HG03025 (cell line): ENCODE measurements around the gene ARHGAP10.
"Not testable (repeated sequence)": the region's sequence is repeated elsewhere in the genome, so short reads cannot be mapped to it uniquely, and the experiment has no call there.

Experiments used
- ATAC-seq: cut with Tn5 transposase; IDR thresholded peaks from one replicate; pipeline ENCODE4 v1.9.1; 2021; ENCODE audit warnings: mild to moderate bottlenecking, moderate library complexity; ENCODE audit not compliant: unreplicated experiment, low FRiP score

ARHGAP10 gene

DNA sequence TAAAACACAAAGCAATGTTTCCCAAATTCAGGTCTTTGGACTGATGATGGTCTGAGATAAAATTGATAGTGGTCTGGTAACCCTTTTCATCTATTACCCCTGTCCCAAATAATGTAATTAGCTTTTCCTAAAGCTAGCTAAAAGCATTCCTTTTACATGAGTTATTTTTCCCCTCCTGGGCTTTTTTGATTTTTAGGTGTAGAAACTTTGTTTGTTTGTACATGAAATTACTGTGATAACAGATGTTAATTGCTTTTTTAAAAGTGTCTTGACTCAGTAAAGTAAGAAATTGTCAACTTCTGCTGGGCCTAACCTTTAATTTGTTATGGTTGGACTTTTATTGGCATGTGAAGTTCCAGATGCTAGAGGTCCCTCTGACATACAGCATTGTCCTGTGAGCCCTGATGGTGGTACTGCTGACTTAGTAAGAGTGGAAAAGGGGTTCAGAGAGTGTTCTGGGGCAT is 145.5 kb downstream of the ARHGAP10 start:
- ATAC-seq = no peak

- no peak for ATAC-seq
Measured at GRCh38 chr4:147879676-147880075, 147.8 kb downstream of the ARHGAP10 start.

- ATAC-seq = no peak
Measured at GRCh38 chr4:147880511-147880910, 148.6 kb downstream of the ARHGAP10 start.

DNA sequence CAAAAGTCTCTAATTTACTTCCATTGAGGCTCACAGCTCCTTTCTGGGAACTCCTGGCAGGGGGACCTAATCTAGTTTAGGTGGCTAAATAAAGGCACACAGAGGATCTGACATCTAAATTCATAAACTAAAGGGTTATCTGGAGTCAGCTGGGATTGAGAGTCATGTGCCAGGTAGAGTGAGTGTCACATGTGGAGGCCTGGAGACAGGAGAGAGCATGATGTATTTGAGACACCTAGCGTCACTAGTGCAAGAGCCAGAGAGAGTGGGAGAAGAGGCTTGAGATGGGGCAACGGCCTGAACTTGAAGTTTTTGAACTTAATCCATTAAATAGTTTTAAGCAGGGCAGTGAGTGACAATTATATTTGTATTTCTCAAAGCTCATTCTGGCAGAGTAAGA is 152.6 kb downstream of the ARHGAP10 start:
- no peak for ATAC-seq

- ATAC-seq = not testable (repeated sequence)
Measured at GRCh38 chr4:147885216-147885615, 153.3 kb downstream of the ARHGAP10 start.

DNA sequence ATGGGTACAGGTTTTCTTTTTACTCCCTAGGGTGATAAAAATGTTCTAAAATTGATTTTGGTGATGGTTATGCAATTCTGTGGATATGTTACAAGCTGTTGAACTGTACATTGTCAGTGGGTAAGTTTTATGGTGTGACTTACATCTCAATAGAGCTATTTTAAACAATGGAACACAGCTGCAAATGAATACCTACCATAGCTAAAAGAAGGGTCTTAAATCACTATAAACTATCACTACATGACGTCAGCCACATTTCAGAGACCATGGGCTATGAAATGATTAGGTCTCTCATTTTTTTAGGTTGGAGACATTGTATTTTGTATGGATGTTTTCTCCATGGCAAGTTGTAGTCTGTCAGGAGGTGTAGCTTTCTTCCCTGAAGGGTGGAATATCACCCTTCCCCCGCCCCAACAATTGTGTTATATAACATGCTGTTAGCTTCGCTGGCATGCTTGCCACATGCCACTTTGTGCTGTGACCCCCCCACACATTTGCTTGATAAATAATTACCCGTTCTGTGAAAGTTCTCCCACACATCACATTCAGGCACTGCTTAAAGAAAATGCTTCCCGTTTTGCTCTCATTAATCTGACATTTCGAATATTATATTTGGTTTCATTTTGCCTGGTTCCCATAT is 159.7 kb downstream of the ARHGAP10 start:
- no peak for ATAC-seq

DNA sequence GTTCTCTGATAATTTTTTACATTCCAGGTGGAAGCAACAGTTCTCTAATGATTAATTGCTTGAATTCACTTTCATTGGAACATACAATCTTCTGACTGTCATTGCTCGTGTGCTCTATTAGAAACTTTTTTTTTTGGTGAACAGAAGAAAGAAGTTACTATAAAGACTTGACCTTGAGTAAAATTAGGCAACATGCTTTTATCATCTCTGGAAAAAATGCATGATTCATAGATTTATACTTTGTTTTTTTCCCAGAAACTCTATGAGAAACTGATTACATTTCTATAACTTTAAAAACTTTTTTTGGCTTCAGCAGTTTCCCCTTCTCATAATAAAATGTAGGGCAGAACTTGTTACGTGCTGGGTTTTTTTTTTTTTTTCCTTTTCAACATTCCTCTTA is 167.6 kb downstream of the ARHGAP10 start:
- ATAC-seq = no peak

- no peak for ATAC-seq
Measured at GRCh38 chr4:147901388-147901787, 169.5 kb downstream of the ARHGAP10 start.

DNA sequence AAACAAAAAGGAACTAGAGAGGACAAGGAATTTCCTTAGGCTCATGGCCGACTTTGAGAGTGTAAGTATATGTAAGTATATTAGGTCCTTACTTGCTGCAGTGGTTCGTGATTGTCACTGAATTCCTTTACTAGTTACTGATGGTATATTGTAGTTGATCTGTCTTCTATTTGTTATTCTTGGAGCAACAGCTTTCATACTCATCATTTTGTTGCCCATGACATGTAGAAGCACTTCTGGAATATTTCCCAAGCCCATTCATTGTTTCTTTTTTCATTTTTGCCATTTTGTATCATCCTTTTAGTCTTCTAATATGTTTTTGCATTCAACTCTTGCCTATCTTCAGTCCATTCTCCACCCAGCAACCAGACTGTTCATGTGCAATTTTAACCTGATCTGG is 170.0 kb downstream of the ARHGAP10 start:
- ATAC-seq = no peak

DNA sequence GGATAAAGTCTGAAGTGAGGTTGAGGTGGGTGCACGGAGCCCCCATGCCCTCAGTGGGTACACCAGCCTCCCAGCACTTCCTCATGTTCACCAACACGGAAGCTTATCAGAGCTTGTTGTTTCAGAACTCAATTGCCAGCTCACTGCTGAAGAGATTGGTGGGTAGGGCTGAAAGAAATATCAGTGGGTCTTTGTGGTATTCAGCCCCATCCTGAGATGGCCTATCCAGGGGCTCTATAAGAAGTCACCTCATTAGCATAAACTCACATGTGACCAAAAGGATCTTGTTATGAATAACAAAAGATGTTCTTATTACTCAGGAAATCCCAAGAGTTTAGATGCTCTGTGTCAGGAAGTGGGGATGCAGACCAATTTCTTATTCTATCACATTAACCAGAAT is 177.3 kb downstream of the ARHGAP10 start:
- ATAC-seq = no peak

- ATAC-seq = no peak
Measured at GRCh38 chr4:147910315-147910714, 178.4 kb downstream of the ARHGAP10 start.

DNA sequence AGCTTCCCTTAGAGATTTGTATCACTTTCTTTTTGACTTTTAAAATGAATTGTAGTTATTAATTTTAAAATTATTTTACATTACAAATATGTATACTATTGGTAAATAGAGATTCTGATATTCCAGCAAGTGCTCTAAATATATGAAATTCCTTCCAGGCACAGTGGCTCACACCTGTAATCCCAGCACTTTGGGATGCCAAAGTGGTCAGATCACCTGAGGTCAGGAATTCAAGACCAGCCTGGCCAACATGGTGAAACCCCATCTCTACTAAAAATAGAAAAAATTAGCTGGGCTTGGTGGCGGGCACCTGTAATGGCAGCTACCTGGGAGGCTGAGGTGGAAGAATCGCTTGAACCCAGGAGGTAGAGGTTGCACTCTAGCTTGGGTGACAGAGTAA is 180.2 kb downstream of the ARHGAP10 start:
- ATAC-seq = not testable (repeated sequence)

- ATAC-seq = no peak
Measured at GRCh38 chr4:147913137-147913536, 181.2 kb downstream of the ARHGAP10 start.

- ATAC-seq = no peak
Measured at GRCh38 chr4:147916351-147916750, 184.5 kb downstream of the ARHGAP10 start.

GRCh38 chr4:147923381-147923780 is 191.5 kb downstream of the ARHGAP10 start:
- no peak for ATAC-seq

DNA sequence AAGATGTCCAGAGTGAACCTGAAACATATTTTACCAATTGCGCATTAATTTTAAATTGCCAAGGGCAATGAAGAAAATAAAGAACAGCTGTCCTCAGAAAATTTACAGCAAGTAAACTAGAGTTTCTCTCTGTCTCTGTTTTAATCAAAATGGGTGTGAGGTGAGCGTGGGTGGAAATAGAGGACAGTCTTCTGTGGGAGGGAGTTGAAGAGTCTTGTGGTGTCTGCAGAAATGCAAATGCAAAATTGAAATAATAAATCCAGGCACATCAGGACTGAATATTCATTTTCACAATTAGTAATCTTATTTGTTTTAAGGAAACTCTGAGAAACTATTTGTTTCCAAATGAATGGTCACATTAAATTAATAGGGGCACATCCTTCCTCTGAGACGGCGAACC is 192.0 kb downstream of the ARHGAP10 start:
- ATAC-seq = no peak

DNA sequence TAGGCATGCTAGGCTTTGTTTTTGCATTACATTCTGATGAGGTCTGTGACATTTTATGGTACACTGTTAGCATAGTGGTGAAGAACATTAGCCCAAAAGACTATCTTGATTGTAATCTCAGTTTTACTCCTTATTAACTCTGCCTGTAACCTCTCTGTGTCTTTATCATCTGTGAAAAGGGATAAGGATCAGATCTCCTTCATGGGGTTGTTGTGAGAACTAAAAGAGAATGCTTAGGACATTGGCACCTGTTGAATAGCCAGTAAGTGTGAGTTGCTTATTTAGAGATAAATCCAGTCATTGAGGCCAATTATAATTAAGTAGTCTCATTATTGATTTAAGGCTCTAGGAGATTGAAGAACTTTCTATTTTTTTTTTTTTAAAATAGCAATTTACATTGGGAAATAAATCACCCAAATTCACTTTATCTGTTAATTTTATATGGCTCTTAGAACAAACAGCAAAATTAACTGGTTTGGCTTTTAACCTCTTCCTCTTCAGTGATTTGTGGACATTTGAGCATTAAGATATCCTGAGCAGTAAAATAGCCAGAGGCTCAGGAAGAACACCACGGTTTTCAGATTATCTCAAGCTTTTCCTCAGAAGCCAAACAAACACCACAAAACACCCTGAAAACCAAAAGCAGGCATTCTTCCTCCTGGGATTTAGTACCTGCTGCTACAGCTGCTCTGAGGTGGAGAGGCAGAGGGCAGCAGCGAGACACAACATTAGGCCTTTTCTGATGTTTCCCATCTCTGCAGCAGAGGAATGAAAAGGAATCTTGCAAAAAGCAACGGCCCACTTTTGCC is 192.9 kb downstream of the ARHGAP10 start:
- ATAC-seq = no peak

DNA sequence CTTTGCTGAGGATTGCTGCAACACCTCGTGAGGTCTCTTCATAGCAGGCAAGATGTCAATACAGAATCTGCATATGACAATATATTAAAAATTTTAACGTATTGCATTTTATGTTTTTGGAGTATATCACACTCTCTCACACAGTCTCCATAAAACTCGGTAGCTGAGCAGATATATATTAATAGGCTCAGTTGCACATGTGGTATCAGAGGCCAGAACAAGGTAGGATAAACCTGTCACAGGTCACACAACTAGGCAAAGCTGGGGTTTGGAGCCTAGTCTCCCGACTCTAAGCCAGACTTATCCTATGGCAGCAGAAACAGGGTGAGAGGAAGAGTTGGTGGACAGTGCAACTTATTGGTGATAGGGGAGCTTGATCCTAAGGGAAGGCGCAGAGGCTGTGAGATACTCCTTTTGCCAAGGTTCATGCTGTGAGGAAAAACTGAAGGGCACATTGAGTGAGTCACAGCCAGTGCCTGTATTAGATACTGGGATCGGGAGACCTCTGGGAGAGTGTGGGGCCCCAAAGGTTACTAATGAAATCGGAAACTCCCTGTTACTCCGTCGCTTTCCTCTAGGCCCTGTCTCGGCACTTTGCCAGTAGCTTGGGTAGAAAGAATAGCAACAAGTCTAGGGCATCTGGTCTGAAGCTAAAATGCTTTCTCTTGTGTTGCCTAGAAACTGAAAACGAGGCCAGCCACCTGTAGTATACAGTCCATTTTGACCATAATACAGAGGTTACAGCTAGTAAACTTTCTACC is 195.7 kb downstream of the ARHGAP10 start:
- ATAC-seq = no peak

- ATAC-seq = no peak
Measured at GRCh38 chr4:147928400-147928799, 196.5 kb downstream of the ARHGAP10 start.

DNA sequence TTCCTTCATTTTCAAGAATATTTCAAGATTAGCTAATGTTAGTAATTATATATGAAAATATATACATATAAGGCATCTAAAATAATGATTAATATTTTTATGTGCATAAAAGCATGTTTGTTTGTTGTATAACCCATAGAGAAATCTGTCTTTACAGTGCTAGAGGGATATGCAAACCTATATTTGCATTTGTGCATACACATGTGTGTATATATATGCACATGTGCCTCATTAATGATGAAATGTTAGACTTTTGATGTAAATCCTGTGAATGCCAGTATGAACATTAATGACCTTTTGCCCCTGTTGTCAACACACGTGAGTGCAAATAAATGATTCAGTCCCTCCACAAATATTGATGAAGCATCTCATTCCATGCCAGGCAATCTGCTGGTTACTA is 197.9 kb downstream of the ARHGAP10 start:
- no peak for ATAC-seq

GRCh38 chr4:147933316-147933715 is 201.4 kb downstream of the ARHGAP10 start:
- ATAC-seq = no peak
